Muscle of leg (tissue), 11 donors: ENCODE data around the gene INPP4A. TPM values are rescaled to one million over a fixed set of nuclear protein-coding genes. Genes with fewer than 3 reads are reported as not detected.
A peak's percentile ranks its signal among the peaks of the same experiment; 100 is the strongest.

Experiments used
- DNase-seq: peaks from one replicate; pipeline ENCODE4 v3.0.0; 2013
- H3K27ac ChIP-seq: one replicate; pipeline ENCODE4 v1.5.1; 2013; ENCODE audit warnings: mild to moderate bottlenecking, low read length, control low read depth
- H3K27me3 ChIP-seq: one replicate; pipeline ENCODE4 v1.6.1; 2013; ENCODE audit warnings: low read length; ENCODE audit not compliant: control insufficient read depth, insufficient read depth
- H3K36me3 ChIP-seq: one replicate; pipeline ENCODE4 v1.6.1; 2013; ENCODE audit warnings: low read length; ENCODE audit not compliant: control insufficient read depth, insufficient read depth
- H3K4me1 ChIP-seq: one replicate; pipeline ENCODE4 v1.6.1; 2013; ENCODE audit warnings: low read length; ENCODE audit not compliant: control insufficient read depth, insufficient read depth
- H3K4me3 ChIP-seq: one replicate; pipeline ENCODE4 v1.5.1; 2013; ENCODE audit warnings: low read length, control low read depth
- H3K9me3 ChIP-seq: replicated peaks from 2 replicates; pipeline ENCODE4 v1.6.1; 2013; ENCODE audit warnings: low read depth, low read length; ENCODE audit not compliant: control insufficient read depth
- WGBS: methylation state at CpG from one replicate; pipeline ENCODE4 v1.1.5; 2013; ENCODE audit warnings: missing lambda C conversion rate; ENCODE audit not compliant: insufficient coverage; 5-methylcytosine and 5-hydroxymethylcytosine counted together
- polyA plus RNA-seq, 8 donors: library from polyadenylated mRNA; unstranded; fragments of 120-200 nt; gene quantifications; one replicate each; pipeline versions ENCODE4 v1.2.1 to v1.2.3, GENCODE V29; 2013; ENCODE audit warnings: inconsistent platforms in 1 of 8, low replicate concordance in 1 of 8; ENCODE audit not compliant: insufficient read length in 8 of 8, insufficient read depth in 1 of 8
- total RNA-seq: library from RNA; stranded (reverse); fragments of 120-200 nt; gene quantifications from one replicate; pipeline ENCODE4 v1.2.4, GENCODE V29; 2013

Gene INPP4A
- total and polyA plus RNA-seq, 9 donors, result 8.9 to 17.0 (median 13.0) TPM

DNA sequence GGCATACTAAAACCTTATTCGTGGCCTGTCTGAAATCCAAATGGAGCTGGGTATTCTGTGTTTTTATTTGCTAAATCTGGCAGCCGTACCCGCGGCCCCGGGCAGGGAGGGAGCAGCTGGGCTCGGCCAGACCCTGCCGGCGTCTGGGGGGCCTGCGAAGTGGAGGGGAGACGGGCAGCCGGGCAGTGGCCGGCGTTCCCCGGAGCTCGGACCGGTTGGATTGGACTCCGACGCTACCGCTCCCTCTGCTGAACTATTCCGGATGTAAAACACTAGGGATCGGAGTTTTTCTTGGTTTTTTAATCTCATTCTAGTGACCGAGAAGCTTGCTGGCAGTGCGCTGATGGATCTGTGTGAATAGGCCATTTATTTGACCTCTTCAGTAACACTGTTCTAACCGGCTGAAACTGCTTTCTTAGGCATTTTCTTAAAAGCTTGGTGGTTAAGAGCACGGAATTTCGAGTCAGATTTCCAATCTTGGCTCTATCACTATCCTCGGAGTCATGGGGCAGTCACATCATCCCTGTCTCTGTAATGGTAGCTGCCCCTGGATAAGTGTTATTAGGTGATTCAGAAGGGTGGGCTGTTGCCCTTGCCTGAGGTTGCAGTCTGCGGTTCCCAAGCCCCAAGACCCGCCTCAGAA, 164.4 kb downstream of the INPP4A start:
- WGBS, result under 1% methylated on average over 19 of the region's 29 CpGs
- Histone ChIP-seq H3K9me3 (no peaks in the 10 kb centered on the region), H3K4me3 (peak overlapping the region; percentile 82), H3K27ac (peak overlapping the region; percentile 90), H3K4me1 (peaks cover 28% of the 10 kb centered on the region), H3K36me3 (peaks cover 33% of the 10 kb centered on the region), H3K27me3 (no peaks in the 10 kb centered on the region)
- DNase-seq, result peak; percentile 53

DNA sequence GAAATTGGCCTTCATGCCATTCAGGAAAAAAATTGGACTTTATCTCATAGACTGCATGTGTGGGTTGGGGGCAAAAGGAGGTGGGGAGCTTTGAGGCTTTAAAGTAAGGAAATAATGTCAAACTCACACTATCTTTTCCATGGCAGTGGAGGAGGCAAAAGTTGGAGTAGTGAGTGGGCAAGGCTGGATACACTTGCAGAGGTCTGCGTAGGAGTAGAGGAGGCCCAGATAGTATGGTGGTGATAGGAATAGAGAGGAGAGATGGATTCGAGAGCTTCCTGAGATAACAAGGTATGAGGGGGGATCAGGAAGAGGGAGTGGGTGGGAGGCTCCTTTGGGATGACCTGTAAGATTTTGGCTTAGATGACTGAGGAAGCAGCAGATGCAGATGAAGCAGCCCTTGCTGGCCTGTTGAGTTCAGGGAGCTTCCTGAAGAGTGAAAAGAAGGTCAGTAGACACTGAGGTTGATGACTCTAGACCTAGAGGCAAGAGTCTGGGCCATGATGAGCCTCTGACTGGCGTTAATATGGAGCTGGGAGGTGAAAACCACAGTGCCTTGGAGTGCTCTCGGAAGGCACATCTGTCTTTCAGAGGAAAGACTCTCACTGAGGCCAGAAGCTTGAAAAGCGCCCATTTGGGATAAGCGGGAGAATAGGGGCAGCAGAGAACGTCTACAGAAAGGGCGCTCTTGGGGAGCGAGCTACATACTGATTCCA, 169.5 kb downstream of the INPP4A start:
- peaks cover 11% of the 10 kb centered on the region for H3K4me1 ChIP-seq
- H3K9me3 ChIP-seq, result no peaks in the 10 kb centered on the region
- no peak overlapping the region for H3K4me3 ChIP-seq
- 93% methylated on average over 8 of the region's 9 CpGs for WGBS
- H3K36me3 ChIP-seq, result peaks cover 49% of the 10 kb centered on the region
- no peak overlapping the region for H3K27ac ChIP-seq
- no peaks in the 10 kb centered on the region for H3K27me3 ChIP-seq
- DNase-seq, result no peak

DNA sequence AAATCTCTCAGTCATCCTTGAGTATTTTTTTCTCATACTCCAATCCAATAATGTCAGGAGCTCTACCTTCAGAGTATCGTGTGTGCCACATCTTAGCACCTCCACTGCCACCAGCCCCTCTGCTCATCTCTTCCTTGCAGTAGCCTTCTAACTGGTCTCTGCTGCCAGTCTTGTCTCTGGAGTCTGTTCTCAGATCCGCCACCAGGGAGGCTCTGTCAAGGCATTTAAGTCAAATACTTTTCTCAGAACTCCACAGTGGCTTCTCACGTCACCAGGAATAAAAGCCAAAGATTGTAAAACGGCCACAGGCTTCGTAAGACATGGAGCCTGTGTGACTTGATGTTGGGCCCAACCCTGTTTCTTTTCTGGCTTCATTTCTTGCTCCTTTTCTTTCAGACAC, 170.8 kb downstream of the INPP4A start:
- Histone ChIP-seq H3K4me3 (no peak overlapping the region), H3K36me3 (peaks cover 46% of the 10 kb centered on the region), H3K9me3 (no peaks in the 10 kb centered on the region), H3K27ac (no peak overlapping the region), H3K27me3 (no peaks in the 10 kb centered on the region), H3K4me1 (peaks cover under 1% of the 10 kb centered on the region)
- WGBS, result 78% methylated on average over 5 of the region's 5 CpGs
- no peak for DNase-seq

DNA sequence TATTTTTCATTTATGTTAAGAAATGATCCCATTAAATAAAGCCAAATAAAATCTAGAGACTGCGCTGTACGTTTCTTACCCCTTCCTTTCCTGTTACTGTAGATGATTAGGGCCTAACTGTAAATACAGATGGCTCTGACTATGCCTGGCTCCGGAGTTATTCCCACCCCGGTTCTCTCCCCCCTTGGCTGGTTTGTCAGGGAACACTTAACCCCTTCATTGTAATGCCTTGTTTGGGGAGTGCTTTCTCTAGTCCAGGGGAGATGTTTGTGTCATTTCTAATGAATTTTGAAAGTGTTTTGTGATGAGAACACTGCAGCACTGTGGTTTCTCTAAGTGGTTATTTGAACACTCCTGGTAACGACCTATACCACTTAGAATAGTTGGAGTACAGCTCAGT, 172.5 kb downstream of the INPP4A start:
- Histone ChIP-seq H3K27ac (no peak overlapping the region), H3K36me3 (peaks cover 37% of the 10 kb centered on the region), H3K27me3 (no peaks in the 10 kb centered on the region), H3K4me1 (no peaks in the 10 kb centered on the region), H3K4me3 (no peak overlapping the region), H3K9me3 (no peaks in the 10 kb centered on the region)
- no CpG with 5 or more reads among the region's 5 CpGs for WGBS
- no peak for DNase-seq

DNA sequence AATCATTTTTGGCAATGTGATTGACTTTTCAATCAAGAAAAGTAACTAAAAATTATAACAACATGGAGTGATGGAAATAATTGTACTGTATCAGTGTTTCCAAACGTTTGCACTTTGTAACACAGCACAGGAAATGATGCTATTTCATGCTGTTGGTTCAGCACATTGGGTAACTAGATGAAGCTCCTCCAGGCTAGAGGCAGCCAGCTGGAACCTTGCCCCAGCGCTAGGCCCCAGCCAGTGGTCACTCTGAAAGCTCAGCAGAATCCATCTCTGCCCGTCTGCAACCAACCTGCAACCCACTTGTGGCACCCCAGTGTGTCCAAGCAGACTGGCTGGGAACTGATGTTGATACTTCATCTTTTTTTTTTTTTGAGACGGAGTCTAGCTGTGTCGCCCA, 179.0 kb downstream of the INPP4A start:
- WGBS, result 44% methylated on average over 3 of the region's 5 CpGs
- Histone ChIP-seq H3K9me3 (no peaks in the 10 kb centered on the region), H3K4me1 (no peaks in the 10 kb centered on the region), H3K27me3 (no peaks in the 10 kb centered on the region), H3K36me3 (peaks cover 5% of the 10 kb centered on the region), H3K4me3 (no peak overlapping the region), H3K27ac (no peak overlapping the region)
- DNase-seq, result peak; percentile 33

DNA sequence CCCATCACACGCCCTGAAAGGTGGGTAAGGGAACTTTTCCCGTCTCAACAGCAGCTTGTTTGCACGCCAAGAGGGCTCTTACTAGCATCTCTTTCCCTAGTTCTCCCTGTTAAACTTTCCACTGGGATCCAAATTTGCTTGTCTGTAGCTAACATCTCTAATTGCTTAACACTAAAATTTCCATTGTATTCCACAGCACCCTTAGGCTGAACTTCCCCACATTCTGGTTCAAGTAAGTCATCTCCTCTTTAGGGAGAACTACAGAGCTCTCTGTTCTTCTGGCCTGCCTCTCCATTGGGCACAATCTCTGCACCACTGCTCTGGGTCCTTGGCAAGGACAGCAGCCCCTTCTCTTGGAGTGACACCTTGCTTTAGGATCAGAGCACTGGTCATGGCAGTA, 187.7 kb downstream of the INPP4A start:
- no peaks in the 10 kb centered on the region for H3K4me1 ChIP-seq
- no peak for DNase-seq
- H3K36me3 ChIP-seq, result no peaks in the 10 kb centered on the region
- no peaks in the 10 kb centered on the region for H3K9me3 ChIP-seq
- no peaks in the 10 kb centered on the region for H3K27me3 ChIP-seq
- no peak overlapping the region for H3K27ac ChIP-seq
- WGBS, result 75% methylated on average over 3 of the region's 3 CpGs
- H3K4me3 ChIP-seq, result no peak overlapping the region

DNA sequence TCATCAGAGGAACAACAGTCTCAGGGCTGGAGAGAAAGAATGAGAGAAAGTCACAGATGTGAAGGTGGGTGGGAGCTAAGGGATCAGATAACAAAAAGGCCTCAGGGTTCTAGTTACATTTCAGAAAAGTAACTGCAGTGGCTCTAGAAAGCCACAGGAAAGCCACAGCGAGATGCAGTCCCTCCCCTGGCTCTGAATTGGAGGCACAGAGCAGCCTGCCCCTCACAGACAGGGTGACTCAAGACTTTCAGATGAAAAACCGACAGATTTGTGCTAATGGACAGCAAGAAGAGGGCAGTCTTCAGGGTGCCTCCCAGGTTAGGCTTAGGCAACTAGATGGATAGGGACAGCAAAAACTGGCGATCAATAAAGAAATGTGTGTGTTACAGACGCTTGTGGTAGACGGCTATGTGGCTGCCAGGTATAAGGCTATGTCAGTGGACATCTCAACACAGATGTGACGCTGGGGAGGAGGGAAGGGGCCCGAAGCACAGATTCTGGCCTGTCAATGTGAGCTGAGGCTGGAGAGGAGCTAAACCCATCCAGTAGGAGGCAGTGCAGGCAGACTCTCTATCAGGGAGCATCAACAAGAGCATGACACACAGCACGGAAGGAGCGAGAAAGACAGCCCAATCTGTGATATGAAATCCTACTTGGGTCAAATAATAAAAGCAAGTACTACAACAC, 189.9 kb downstream of the INPP4A start:
- Histone ChIP-seq H3K4me3 (no peak overlapping the region), H3K4me1 (no peaks in the 10 kb centered on the region), H3K27ac (no peak overlapping the region), H3K36me3 (no peaks in the 10 kb centered on the region), H3K27me3 (no peaks in the 10 kb centered on the region), H3K9me3 (no peaks in the 10 kb centered on the region)
- no peak for DNase-seq
- 50% methylated on average over 7 of the region's 9 CpGs for WGBS

DNA sequence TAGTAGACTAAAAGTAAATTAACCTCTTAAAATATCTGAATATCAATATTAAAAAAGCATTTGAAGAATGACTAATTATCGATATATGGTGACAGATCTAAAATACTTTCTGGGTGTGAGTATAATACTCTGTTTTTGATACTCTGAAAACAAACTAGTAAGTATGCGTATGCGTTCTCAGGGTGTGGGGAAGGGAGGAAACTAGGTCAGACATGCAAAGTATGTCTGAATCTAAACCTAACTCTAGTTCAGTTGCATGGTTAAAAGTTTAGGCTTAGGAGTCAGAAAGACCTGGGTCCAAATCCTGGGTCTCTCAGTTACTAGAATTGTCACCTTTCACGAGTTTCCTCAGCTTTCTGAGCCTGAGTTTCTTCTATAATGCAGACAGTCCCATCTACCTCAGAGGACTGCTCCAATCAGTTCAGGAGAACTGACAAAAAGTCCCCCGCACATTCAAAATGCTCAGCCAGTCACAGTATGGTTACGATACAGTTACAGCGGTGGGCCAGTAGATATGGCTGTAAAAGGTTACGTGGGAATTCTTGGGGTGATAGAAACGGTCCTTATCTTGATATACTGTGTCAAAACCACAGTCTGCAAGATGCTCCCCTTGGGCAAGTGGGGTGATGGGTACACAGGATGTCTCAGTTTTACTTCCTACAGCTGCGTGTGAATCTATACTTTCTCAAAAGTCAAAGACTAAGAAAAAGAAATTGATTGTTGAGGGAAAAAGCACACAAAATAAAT, 192.9 kb downstream of the INPP4A start:
- Histone ChIP-seq H3K27me3 (no peaks in the 10 kb centered on the region), H3K27ac (no peak overlapping the region), H3K4me1 (no peaks in the 10 kb centered on the region), H3K36me3 (no peaks in the 10 kb centered on the region), H3K9me3 (no peaks in the 10 kb centered on the region), H3K4me3 (no peak overlapping the region)
- WGBS, result 81% methylated on average over 8 of the region's 10 CpGs
- DNase-seq, result no peak

DNA sequence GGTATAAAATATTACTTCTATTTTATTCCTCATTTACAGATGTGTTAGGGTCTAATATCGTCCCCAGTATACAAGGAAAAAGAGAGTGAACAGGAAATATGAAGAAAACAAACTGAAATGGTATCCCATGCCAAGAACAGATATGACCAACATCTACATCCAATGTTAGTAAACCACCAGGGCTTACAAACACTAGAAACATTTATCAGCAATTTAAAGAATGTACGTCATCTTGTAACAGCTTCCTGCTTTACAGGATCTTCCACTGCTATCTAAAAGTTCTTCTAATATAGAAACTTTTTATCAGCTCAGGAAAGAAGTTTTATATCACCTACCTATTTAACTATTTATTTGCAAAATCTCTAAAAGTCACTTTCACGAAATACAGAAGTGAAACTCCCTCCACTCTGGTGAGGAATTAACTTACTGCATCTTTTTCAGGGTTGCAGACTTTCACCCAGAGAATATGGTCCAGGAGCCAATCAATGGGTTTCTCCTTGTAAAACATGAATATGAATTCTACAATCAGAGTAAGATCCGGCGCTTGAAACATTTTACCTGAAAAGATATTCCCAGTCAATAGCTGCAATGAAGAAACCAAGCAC, 198.9 kb downstream of the INPP4A start:
- H3K4me1 ChIP-seq, result no peaks in the 10 kb centered on the region
- no peak overlapping the region for H3K4me3 ChIP-seq
- 80% methylated on average over 2 of the region's 5 CpGs for WGBS
- no peak overlapping the region for H3K27ac ChIP-seq
- no peaks in the 10 kb centered on the region for H3K36me3 ChIP-seq
- H3K9me3 ChIP-seq, result no peaks in the 10 kb centered on the region
- no peaks in the 10 kb centered on the region for H3K27me3 ChIP-seq
- no peak for DNase-seq
